Measurements from ENCODE around the gene HIVEP3. TPM values are rescaled to one million over a fixed set of nuclear protein-coding genes. Genes with fewer than 3 reads are reported as not detected.

Gene HIVEP3
- total RNA-seq, 3 donors from 2014 or later = 4.9 to 6.5 (median 6.1) TPM

- intact Hi-C loops (cut with DNase I, micrococcal nuclease) = no loop called here
- no peak for TF ChIP-seq CTCF (IDR thresholded peaks at IDR 0.05)
- Histone ChIP-seq H3K36me3 (ENCODE audit: low read depth) (no peaks in the 10 kb centered on the region), H3K4me3 (no peak overlapping the region), H3K4me1 (ENCODE audit: low read depth) (no peaks in the 10 kb centered on the region), H3K9me3 (no peaks in the 10 kb centered on the region)
- DNase-seq (no peak), ATAC-seq (no peak)
Observed at GRCh38 chr1:41611932-41612450, 306.7 kb downstream of the HIVEP3 start.

- DNase-seq = no peak
- Histone ChIP-seq H3K36me3 (ENCODE audit: low read depth) (no peaks in the 10 kb centered on the region), H3K9me3 (no peaks in the 10 kb centered on the region), H3K4me1 (ENCODE audit: low read depth) (no peaks in the 10 kb centered on the region), H3K4me3 (no peak overlapping the region)
- intact Hi-C loops (cut with DNase I, micrococcal nuclease) = no loop called here
- TF ChIP-seq CTCF (IDR thresholded peaks at IDR 0.05) = no peak
- peak; percentile 73 for ATAC-seq
Observed at GRCh38 chr1:41611068-41611931, 307.4 kb downstream of the HIVEP3 start.

GRCh38 chr1:41610361-41610760 lies 308.4 kb downstream of the HIVEP3 start:
- Histone ChIP-seq H3K4me1 (ENCODE audit: low read depth) (no peaks in the 10 kb centered on the region), H3K9me3 (no peaks in the 10 kb centered on the region), H3K4me3 (no peak overlapping the region), H3K36me3 (ENCODE audit: low read depth) (no peaks in the 10 kb centered on the region)
- DNase-seq (no peak), ATAC-seq (no peak)
- intact Hi-C loops (cut with DNase I, micrococcal nuclease) = no loop called here
- no peak for TF ChIP-seq CTCF (IDR thresholded peaks at IDR 0.05)

GRCh38 chr1:41609166-41609883 lies 309.4 kb downstream of the HIVEP3 start:
- ATAC-seq = no peak
- H3K4me1 ChIP-seq (ENCODE audit: low read depth) = no peaks in the 10 kb centered on the region
- no peaks in the 10 kb centered on the region for H3K9me3 ChIP-seq
- H3K4me3 ChIP-seq = no peak overlapping the region
- TF ChIP-seq CTCF (IDR thresholded peaks at IDR 0.05) = no peak
- intact Hi-C loops (cut with DNase I, micrococcal nuclease) = no loop called here
- no peak for DNase-seq
- no peaks in the 10 kb centered on the region for H3K36me3 ChIP-seq (ENCODE audit: low read depth)

GRCh38 chr1:41608211-41608610 lies 310.5 kb downstream of the HIVEP3 start:
- ATAC-seq (no peak), DNase-seq (no peak)
- Histone ChIP-seq H3K4me3 (no peak overlapping the region), H3K36me3 (ENCODE audit: low read depth) (no peaks in the 10 kb centered on the region), H3K4me1 (ENCODE audit: low read depth) (no peaks in the 10 kb centered on the region), H3K9me3 (no peaks in the 10 kb centered on the region)
- intact Hi-C loops (cut with DNase I, micrococcal nuclease) = no loop called here
- TF ChIP-seq CTCF (IDR thresholded peaks at IDR 0.05) = no peak

All from mucosa of descending colon (tissue), 3 donors.